ENCODE results near the gene SELENOM. TPM values are rescaled to one million over a fixed set of nuclear protein-coding genes. Genes with fewer than 3 reads are reported as not detected.
A peak's percentile ranks its signal among the peaks of the same experiment; 100 is the strongest.

SELENOM gene
- total RNA-seq, 1 experiment from 2014 or later = 3.2 TPM

DNA sequence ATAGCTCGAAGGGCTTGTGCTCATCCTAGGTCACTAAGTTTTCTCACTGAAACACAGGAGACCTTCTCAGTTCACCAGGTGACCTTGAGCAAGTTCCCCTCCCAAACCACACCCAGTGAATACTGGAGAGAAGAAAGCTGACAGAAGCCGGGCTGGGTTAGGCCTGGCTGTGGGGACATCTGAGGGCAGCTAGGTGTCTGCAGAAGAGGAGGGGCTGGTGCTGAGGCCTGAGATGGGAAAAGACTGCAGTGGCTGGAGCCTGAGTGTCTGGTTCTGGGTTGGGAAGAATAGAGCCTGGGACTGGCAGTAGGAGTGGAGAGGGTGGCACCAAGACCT is 14.8 kb upstream of the SELENOM start:
- Histone ChIP-seq H3K4me1 (ENCODE audit: insufficient read depth, low read length, poor library complexity, severe bottlenecking) (peaks cover 9% of the 10 kb centered on the region), H3K27ac (ENCODE audit: low read depth, low read length, poor library complexity, severe bottlenecking) (peak overlapping the region; percentile 72), H3K36me3 (ENCODE audit: insufficient read depth, low read length, poor library complexity, severe bottlenecking) (no peaks in the 10 kb centered on the region), H3K4me3 (ENCODE audit: low read depth, low read length, poor library complexity, severe bottlenecking) (no peak overlapping the region), H3K27me3 (replicated peaks; ENCODE audit: insufficient read depth, low read depth, low read length, poor library complexity) (no peaks in the 10 kb centered on the region), H3K9me3 (ENCODE audit: low read depth, low read length, poor library complexity, severe bottlenecking) (no peaks in the 10 kb centered on the region)
- intact Hi-C loops (cut with micrococcal nuclease; ENCODE audit: unreplicated experiment) = no loop called here
- CTCF ChIA-PET = interaction anchor here (1.1 kb wide), 1 partner anchor 15 kb away, joined by 3 read pairs; the partner anchor contains the start of gene SELENOM
- DNase-seq (ENCODE audit: low spot score) = no peak
- TF ChIP-seq, protein P1, sequence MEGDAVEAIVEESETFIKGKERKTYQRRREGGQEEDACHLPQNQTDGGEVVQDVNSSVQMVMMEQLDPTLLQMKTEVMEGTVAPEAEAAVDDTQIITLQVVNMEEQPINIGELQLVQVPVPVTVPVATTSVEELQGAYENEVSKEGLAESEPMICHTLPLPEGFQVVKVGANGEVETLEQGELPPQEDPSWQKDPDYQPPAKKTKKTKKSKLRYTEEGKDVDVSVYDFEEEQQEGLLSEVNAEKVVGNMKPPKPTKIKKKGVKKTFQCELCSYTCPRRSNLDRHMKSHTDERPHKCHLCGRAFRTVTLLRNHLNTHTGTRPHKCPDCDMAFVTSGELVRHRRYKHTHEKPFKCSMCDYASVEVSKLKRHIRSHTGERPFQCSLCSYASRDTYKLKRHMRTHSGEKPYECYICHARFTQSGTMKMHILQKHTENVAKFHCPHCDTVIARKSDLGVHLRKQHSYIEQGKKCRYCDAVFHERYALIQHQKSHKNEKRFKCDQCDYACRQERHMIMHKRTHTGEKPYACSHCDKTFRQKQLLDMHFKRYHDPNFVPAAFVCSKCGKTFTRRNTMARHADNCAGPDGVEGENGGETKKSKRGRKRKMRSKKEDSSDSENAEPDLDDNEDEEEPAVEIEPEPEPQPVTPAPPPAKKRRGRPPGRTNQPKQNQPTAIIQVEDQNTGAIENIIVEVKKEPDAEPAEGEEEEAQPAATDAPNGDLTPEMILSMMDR (conservative IDR thresholded peaks at IDR 0.05; ENCODE audit: low read depth, low read length) = no peak
- TF ChIP-seq EZH2 (IDR thresholded peaks at IDR 0.05; ENCODE audit: borderline replicate concordance, low read depth, low read length, poor library complexity, severe bottlenecking) = no peak
- POLR2A ChIA-PET (ENCODE audit: low non-redundant PET) = no interaction called here
- BruUV-seq (replicated peaks) = no TSS peak

DNA sequence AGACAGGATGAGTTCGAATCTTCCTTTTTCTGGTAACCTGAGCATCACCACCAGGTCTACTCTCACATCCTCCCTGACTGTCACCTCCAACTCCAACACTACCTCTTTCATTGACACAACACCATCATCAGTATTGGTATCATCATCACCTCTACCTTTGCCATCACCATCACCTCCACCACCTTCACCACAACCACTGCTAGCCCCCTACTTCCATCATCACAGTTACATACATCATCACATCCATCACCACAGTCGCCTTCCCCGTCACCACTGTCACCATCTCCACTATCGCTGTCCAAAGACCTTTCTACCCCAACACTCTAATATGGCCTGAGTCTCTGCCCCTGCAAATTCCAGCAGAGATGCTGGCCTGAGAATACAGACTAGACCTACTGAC is 14.0 kb upstream of the SELENOM start:
- intact Hi-C loops (cut with micrococcal nuclease; ENCODE audit: unreplicated experiment) = no loop called here
- Histone ChIP-seq H3K36me3 (ENCODE audit: insufficient read depth, low read length, poor library complexity, severe bottlenecking) (no peaks in the 10 kb centered on the region), H3K4me3 (ENCODE audit: low read depth, low read length, poor library complexity, severe bottlenecking) (no peak overlapping the region), H3K27ac (ENCODE audit: low read depth, low read length, poor library complexity, severe bottlenecking) (no peak overlapping the region), H3K27me3 (replicated peaks; ENCODE audit: insufficient read depth, low read depth, low read length, poor library complexity) (no peaks in the 10 kb centered on the region), H3K9me3 (ENCODE audit: low read depth, low read length, poor library complexity, severe bottlenecking) (no peaks in the 10 kb centered on the region), H3K4me1 (ENCODE audit: insufficient read depth, low read length, poor library complexity, severe bottlenecking) (peaks cover 9% of the 10 kb centered on the region)
- ChIA-PET CTCF (interaction anchor here (1.1 kb wide), 1 partner anchor 14 kb away, joined by 3 read pairs; the partner anchor contains the start of gene SELENOM), POLR2A (ENCODE audit: low non-redundant PET) (no interaction called here)
- TF ChIP-seq, protein P1 (conservative IDR thresholded peaks at IDR 0.05; ENCODE audit: low read depth, low read length) = no peak
- TF ChIP-seq EZH2 (IDR thresholded peaks at IDR 0.05; ENCODE audit: borderline replicate concordance, low read depth, low read length, poor library complexity, severe bottlenecking) = no peak
- no peak for DNase-seq (ENCODE audit: low spot score)
- no TSS peak for BruUV-seq (replicated peaks)

DNA sequence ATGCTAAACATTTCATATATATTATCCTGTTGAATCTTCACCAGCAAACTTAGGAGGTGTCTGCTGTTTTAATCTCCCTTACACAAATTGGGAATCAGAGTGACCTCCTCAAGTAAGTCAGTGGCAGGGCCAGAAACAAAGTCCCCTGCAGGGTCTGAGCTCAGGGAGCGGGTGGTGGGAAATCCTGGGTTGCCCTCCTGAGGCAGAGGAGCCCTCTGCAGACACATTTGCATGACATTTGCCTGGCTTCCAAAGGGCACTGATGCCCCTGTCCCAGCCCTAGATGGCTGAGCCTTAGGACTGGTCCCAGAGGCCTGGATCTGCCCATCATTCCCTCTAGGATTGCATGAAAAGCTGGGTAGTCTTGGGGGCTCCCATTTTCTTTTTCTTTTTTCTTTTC is 13.3 kb upstream of the SELENOM start:
- no TSS peak for BruUV-seq (replicated peaks)
- Histone ChIP-seq H3K4me1 (ENCODE audit: insufficient read depth, low read length, poor library complexity, severe bottlenecking) (peaks cover 9% of the 10 kb centered on the region), H3K4me3 (ENCODE audit: low read depth, low read length, poor library complexity, severe bottlenecking) (no peak overlapping the region), H3K36me3 (ENCODE audit: insufficient read depth, low read length, poor library complexity, severe bottlenecking) (no peaks in the 10 kb centered on the region), H3K9me3 (ENCODE audit: low read depth, low read length, poor library complexity, severe bottlenecking) (no peaks in the 10 kb centered on the region), H3K27me3 (replicated peaks; ENCODE audit: insufficient read depth, low read depth, low read length, poor library complexity) (no peaks in the 10 kb centered on the region), H3K27ac (ENCODE audit: low read depth, low read length, poor library complexity, severe bottlenecking) (no peak overlapping the region)
- ChIA-PET POLR2A (ENCODE audit: low non-redundant PET) (no interaction called here), CTCF (interaction anchor here (1.4 kb wide), 1 partner anchor 13 kb away, joined by 3 read pairs; the partner anchor contains the start of gene SELENOM)
- no peak for DNase-seq (ENCODE audit: low spot score)
- TF ChIP-seq, protein P1 (conservative IDR thresholded peaks at IDR 0.05; ENCODE audit: low read depth, low read length) = no peak
- TF ChIP-seq EZH2 (IDR thresholded peaks at IDR 0.05; ENCODE audit: borderline replicate concordance, low read depth, low read length, poor library complexity, severe bottlenecking) = no peak
- intact Hi-C loops (cut with micrococcal nuclease; ENCODE audit: unreplicated experiment) = no loop called here

Measured in A673 (cell line).